GM21737 (cell line): ENCODE measurements around the gene GAGE10.
"Not testable (repeated sequence)": the region's sequence is repeated elsewhere in the genome, so short reads cannot be mapped to it uniquely, and the experiment has no call there.

Source experiments
- ATAC-seq: cut with Tn5 transposase; IDR thresholded peaks from one replicate; pipeline ENCODE4 v1.9.1; 2021; ENCODE audit warnings: mild to moderate bottlenecking, moderate library complexity; ENCODE audit not compliant: unreplicated experiment

Gene GAGE10

DNA sequence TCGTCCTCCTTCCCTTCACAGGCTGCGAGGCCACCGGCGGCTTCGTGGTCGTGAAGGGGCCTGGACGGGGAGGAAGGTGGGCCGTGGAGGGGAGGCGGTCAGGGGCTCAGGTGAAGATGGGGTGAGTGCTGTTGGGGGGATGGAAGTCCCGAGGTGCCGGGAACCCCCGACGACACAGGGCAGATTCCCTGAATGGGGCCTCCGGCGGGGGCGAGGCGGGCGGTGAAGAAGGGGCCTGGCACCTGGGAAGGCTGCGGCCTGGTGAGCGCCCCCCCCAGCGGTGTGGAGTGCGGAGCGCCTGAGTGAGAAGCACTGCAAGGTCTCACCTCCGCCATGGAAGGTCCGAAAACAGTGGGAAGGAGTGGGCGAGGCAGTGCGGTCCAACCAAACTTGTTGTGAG, 18.8 kb downstream of the GAGE10 start:
- ATAC-seq: not testable (repeated sequence)

- not testable (repeated sequence) for ATAC-seq
These were observed 20.3 kb downstream of the GAGE10 start for GRCh38 chrX:49323735-49324134.

GRCh38 chrX:49330421-49330820, 27.0 kb downstream of the GAGE10 start:
- not testable (repeated sequence) for ATAC-seq

- not testable (repeated sequence) for ATAC-seq
These were observed 27.8 kb downstream of the GAGE10 start, which contains the start of gene GAGE13 for GRCh38 chrX:49331282-49331681. Gene GAGE13 (plus strand): TSS chrX:49331582. CDS start chrX:49332738, 1,156 bp downstream.

GRCh38 chrX:49331841-49332240, 28.4 kb downstream of the GAGE10 start:
- not testable (repeated sequence) for ATAC-seq

- ATAC-seq: not testable (repeated sequence)
These were observed 38.0 kb downstream of the GAGE10 start for GRCh38 chrX:49341449-49341848.

DNA sequence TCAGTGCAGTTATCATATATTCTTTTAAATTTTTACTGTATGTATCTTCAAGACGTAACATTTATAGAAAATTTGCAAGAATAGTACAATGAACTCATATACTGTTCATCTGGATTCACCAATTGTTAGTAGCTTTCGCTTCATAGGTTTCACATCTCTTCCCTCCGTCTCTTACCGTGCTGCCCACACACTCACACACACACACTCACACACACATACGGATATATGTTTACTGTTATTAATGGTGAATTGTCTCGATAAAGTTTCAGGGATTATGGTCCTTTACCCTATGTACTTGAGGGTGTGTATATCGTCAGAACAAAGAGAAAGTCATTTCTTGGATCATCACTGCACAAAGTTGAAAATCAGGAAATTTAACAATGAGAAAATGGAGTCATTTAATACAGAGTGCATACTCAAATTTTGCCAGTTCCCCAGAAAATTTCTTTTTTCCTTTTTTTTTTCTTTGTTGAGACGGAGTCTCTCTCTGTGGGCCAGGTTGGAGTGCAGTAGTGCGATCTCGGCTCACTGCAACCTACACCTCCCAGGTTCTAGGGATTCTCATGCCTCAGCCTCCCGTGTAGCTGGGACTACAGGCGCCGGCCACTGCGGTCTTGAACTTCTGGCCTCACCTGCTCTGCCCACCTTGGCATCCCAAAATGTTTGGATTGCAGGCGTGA, 41.2 kb downstream of the GAGE10 start:
- ATAC-seq: not testable (repeated sequence)

- not testable (repeated sequence) for ATAC-seq
These were observed 42.0 kb downstream of the GAGE10 start for GRCh38 chrX:49345402-49345801.

GRCh38 chrX:49346150-49346549, 42.7 kb downstream of the GAGE10 start:
- not testable (repeated sequence) for ATAC-seq
